Inflammatory macrophage treated with lipopolysaccharide for 1 hour (primary cell): ENCODE data around the gene GPC5.

ENCODE experiments used
- DNase-seq, 2 donors: peaks; one replicate each; pipeline ENCODE4 v3.0.0-alpha.2; 2020 to 2022

The GPC5 gene

DNA sequence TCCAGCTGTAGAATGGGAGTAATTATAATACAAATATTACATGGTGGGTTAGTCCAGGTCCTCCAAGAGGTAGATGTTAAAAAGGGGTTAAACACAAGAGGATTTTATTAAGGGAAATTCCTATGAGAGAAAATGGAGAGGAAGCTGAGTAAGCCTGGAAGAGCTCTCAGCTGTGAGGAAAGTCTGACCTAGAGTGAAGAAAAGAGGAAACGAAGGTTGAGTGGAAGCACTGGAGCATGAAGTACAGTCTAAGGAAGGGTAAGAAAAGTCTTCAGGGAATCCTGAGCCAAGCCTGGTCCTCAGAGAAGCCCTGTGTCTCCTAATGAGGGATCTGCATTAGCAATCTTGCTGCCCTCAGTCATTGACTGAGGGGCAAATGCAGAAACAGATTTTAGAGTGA, 506.2 kb downstream of the GPC5 start:
- peak in 1 of 2 donors; percentile 3 for DNase-seq

DNA sequence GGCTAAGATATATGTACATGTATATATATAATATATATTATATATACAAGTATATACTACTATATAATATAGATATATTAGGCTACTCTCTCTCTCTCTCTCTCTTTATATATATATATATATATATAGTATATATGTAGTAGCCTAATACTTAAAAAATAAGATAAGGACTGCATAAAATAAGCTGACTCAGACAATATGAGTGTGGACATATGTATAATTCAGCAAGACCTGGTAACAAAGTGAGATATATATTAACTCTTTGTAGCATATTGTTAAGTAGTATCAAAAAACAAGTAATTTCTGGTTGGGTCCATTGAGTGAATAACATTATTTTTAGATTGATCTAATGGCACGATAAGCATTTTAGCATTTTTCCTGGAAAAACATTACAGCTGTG, 509.0 kb downstream of the GPC5 start:
- no peak for DNase-seq

DNA sequence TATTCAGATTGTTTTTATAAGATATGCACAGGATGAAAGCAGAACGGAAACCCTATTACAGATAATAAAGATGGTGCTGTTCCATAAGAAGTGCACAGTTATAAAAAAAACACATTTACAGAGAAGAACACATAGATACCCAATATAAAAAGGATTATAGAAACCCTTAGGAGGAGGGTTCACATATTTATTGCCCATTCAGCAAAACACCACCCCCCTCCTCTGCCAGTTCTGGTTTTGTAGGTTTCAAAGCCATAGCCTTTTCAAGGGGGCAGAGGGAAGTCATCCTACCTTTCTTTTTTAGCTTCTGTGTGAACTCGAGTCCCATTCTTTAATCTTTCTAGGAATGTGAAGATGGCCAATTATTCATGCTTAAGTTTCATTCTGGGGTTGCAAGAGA, 511.2 kb downstream of the GPC5 start:
- DNase-seq = no peak

DNA sequence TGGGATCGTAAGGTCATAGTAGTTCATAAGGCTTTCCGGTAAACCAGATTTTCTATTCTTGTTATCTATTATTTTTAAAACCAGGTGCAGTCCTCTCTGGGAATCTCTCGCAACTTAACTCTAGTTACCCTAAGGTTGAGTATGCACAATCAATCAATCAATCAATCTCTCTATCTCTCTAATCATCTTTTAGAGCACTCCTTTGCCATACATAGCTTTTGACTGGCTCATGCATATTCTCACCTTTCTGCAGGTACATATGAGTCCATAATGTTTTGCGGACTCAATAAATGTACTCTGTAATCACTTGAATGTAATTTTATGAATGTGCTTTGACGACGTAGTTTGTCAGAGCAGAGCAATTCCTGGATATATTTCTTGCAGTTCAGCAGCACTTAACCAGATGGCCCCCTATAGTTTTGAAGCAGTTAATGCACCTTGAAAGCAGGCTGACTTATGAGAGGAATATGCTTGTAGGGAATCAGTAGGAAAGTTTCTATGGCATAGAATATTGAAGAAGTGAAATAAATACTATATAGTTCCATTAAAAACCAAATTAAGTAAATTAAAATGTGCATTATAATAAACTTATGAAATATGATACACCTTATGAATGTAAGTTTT, 524.7 kb downstream of the GPC5 start:
- DNase-seq = no peak

DNA sequence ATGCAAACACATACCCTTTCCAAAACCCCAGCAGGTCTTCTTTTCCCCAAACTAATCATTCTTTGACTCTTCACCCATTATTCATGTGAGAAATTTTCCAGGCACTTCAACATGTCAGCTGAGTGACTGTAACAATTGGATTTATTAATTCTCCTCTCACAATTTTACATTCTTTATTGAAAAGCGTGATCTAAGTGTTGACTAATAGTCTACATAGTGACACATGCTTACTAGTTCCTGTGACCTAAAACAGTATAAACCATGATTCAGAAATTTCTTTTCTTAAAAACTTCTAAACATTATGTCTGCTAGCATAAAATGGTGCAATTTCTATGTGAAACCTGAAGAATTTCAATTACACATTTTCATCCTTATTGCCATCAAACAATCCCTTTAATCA, 532.3 kb downstream of the GPC5 start:
- no peak for DNase-seq

DNA sequence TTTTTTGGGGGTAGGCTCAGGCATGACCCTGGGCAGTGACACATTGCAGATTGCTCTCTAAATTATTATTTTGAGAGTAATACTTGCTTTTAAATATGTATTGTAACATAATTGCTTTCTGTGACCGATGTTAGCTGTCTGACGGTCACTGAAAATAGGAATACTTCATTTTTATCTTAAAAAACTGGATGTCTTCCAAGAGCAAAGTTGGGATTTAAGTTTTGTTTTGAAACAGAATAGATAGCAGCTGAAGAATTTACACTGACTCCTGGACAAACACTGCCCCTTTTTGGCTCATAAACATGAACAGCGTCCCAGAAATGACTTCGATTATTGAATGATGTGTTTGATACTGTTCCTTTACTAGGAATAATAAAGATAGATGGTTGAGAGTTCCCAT, 535.9 kb downstream of the GPC5 start:
- no peak for DNase-seq

DNA sequence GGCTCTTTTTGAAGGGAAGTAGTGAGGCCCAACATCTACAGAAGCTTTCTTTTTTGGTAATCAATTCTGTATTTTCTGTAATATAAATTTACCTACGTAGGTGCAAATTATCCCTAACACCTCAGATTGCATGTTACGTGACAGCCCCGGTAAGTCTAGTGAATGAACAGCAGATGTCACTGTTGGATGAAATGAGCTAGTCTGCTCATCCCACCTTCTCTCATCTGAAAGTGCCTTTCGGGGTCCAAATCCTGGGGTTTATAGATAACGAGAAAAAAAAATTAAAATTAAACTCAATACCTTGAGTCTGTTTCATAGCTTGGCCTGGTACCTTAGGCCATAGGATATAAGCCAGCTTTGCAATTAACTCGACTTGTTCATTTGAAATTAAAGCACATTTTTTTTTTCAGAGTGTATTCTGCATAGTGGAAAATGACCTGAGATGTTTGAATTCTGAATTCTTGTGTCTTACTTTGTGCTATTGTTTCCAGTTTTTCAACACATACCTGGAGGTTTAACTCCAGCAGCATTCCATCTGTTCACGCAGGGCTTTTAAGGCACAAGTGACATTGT, 548.2 kb downstream of the GPC5 start:
- no peak for DNase-seq

DNA sequence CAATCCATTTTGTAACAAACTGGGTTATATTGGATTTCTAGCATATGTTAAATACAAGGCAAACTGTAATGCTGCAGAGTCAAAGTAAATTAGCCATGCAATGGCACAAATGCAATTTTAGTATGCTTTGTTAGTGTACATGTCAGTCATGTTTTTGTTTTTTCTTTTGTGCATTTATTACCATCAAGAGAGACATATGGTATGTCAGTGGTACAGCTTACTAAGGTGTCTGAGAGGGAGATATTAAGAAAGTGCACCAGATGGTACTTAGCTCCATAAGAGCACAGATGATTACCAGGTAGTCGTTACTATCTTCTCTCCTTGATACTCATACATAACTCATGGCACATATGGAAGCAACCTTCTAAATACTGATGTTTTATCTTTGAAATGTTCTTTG, 550.3 kb downstream of the GPC5 start:
- no peak for DNase-seq

DNA sequence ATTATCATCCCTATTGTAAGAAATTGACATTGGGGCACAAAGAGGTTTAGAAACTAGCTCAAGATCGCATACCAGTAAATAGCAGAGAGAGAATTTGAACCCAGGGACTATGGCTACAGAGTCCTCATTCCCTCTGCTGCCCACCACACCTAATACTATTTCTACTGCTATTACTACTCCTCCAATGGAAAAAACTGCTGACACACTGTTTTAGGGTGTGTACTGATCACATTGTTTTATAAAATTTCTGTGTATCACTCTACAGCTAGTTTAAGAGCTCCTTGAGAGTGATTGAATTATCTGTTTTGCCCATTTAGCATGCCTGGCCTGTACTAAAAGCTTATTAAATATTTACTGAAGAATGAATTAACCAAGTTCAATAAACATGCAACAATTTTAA, 552.4 kb downstream of the GPC5 start:
- DNase-seq = no peak

DNA sequence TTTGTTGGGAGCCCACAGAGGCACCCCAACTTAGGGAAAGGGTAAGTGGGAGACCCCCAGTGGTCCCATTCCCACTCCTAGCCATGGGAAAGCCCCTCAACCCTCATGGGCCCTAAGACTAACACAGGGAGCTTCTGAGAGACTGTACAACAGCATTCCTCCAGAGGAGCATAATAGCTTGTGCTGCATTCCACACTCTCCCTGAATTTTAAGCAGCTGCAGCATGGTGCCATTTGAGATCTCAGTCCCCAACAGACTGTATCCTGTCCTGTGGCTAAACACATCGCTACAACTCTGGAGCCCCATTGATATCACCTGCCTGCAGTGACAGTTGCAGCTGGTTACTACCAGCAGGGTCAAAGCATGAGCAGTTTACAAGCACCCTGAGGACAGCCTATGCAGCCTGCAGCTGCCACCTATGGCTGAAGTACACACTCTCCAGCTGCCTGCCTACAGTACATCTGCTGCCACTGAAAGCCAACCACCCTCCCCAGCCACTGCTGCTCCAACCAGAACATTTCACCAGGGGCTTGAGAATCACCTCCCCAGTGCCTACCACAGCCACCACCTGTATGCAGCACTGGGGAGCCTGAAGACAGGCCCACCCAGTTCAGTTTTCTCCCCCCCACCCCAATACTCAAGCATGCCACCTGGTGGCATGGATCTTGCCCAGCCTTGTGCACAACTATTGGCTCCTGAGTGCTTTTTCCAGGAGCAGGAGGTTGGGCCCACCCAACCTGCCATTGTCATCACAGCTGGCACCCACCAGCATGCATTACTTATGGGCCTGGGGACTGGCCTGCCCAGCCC, 557.3 kb downstream of the GPC5 start:
- DNase-seq = no peak

DNA sequence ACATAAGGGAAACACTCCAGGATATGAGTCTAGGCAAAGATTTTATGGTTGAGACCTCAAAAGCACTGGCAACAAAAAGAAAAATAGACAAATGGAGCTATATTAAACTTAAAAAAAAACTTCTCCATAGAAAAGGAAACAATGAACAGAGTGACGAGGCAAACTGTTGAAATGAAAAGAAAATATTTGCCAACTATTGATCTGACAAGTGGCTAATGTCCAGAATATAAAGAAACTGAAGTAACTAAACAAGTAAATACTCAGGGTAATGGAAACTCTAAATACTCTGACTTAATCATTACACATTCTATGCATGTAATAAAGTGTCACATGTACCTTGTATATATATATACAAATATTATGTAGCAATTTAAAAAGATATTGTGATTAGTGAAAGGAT, 562.5 kb downstream of the GPC5 start:
- no peak for DNase-seq

DNA sequence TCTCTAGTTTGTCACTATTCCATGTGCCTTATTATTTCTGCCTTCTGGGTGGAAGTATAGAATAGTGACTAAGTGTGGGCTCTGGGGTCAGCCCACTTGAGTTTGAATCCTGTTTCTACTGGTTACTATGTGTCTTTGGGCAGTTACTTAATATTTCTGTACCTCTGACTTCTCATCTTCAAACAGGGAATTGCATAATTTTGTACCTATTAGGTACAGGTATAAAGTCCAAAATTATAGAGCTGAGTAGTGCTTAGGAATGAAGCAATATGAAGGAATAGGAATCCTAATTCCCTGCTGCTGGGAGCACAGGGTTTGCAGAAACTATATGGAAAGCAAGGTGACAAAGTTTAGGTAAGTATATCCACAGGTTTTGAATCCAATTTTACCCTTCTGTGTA, 564.5 kb downstream of the GPC5 start:
- DNase-seq = no peak

DNA sequence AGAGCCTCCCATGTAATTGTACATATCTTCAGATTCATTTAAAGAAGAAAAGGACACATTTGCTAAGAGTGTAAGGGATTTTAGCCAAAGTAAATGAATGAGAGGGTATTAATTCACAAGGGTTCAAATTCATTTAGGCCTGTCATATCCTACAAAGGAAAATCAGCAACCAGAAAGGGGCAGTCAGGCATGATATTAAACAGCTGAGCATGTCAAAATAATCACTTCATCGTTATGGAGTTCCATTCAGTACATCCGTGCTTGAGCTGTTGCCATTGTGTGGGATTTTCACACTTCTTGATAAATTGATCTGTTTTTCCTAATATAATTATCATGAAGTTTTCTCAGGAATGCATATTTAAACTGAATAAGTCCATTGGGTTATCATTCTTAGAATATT, 567.1 kb downstream of the GPC5 start:
- no peak for DNase-seq

DNA sequence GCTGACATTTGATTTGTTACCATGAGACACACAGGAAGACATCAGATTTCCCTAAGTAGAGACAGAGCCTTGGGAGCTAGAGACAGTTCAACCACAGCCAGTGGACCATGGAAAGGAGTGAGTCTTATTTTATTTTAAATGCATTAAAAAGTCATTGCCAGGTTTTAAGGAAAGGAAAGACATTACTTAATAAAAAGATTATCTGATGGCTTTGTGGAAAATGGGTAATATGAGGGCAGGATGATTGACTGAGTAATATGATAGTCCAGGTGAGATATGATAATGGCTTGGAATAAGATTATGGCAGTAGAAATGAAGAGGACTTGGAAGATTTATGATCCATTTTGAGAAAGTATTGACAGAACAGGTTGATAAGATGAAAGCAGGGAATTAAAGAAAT, 580.1 kb downstream of the GPC5 start:
- no peak for DNase-seq

DNA sequence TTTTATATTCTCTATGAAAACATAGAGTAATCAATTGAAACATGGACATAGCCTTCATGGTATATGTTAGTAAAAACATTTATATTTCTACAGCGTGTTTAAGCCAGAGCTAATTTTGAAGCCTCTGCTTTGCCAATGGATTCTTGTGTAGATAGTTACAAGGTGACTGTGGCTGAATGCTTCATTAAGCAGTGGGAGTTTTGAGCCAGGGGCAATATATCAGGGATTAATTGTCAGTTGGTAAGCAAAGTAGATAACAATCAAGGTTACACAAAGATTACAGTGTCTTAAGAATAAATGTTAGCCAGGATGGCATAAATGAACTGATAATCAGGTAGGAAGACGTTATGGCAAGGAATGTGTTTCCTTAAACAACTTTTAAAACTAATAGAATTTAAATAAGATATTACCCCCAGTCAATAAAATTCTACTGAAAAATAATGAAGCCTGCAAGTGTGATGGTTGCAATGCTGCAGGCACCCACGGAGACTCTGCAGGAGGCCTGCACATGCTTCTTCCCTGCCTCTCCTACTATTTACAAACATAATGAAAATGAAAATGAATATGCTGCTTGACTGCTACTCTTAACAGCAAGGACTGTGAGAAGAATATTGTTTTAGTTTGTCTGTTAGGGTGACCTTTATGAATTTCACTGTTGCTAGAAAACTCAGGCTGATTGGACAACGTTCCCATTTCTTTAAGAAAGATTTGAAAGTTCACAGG, 588.5 kb downstream of the GPC5 start:
- no peak for DNase-seq

DNA sequence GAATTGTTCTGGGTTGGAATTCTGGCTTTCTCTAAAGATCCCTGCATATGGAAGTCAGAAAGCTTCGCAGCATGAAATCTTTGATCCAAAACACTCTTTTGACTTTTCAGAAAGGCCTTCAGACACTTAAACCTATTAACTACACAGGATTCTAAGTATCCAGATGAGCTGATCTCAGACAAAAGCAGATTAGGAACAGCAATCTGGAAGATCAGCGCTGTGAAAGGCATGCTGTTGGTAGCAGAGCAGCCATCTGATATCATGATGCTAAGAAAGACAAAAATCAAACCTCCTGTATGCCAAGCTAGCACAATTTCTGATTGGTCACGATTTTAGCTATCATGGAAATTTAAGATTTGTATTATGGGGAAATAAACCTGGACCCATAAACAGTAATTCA, 589.9 kb downstream of the GPC5 start:
- DNase-seq = no peak

DNA sequence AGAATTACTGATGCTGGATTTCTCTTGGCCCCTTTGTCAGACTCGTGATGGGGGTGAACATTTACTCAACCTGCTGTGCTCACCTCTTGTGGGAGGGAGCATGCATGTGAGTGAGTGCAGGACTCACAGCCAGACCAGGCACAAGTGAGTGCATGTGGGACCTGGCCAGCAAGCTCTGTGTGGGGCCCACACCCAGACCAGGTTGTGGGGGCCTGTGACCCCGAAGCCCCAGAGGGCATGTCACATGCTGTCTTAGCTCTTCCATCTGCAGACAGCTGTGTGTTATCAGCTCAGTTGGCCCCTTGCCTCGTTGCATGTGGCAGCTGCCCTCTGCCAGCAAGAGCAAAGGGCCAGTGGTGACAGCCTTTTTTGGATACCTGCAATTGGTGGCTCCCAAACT, 614.4 kb downstream of the GPC5 start:
- no peak for DNase-seq

DNA sequence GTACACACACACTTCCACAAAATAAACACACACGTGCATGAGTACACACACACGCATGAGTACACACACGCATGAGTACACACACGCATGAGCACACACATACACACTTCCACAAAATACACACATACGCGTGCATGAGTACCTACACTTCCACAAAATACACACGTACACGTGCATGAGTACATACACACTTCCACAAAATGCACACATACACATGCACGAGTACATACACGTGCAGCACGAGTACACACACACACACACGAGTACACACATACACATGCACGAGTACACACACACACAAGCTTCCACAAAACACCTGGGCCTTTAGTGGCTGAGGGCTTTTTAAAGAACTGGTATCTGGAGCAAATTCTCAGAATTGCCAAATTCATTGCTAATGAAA, 619.3 kb downstream of the GPC5 start:
- DNase-seq = no peak

DNA sequence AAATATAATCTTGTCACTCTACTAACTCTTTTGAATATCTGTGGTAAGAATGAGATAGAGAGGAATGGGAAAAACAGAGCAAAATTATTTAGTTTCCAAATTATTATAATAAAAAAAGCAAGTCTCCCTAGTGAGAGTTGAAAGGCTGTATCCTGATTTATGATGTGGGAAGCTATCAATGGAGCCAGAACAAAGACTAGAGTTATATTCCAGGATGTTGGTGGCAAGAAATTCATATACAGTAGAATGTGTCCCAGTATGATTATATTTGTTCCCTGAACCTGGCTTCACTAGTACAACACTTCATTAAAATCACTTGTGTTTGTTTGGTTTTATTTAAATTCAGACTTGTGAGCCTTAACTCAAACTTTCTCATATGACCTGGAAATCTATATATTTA, 630.3 kb downstream of the GPC5 start:
- no peak for DNase-seq

DNA sequence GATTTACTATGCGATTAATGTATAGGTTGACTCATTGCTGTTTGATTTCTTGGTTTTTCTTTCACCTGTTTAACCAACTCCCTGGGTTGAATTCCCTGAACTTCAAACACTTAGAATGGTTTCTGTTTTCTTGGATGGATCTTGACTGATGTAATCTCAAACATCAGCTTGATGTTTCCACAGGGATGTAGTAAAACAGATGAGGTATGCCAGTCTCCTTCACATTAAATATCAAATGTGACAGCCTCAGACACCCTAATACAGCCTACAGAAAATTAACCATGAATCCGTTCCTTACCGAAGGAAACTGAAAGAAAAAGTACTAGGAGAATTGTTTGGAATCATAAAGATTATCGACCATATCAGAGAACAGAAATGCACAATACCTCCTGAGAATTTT, 631.2 kb downstream of the GPC5 start:
- no peak for DNase-seq

DNA sequence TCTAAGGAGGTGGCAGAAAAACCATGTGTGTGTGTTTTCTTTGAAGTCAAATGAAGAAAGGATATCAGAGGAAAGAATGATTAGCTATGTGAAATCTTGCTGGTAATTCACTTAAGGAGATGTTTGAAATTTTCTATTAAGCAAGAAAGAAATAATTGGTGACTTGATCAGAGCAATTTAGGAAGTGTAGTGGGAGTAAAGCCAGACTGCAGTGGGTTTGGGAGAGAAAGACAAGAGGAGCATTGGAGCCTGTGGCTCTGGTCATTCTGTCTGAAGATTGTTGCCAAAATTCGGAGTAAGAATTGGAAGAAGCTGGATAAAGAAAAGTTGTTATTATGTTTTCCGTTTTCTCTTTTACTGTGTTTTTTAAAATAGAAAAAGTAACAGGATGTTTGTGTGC, 640.5 kb downstream of the GPC5 start:
- no peak for DNase-seq

DNA sequence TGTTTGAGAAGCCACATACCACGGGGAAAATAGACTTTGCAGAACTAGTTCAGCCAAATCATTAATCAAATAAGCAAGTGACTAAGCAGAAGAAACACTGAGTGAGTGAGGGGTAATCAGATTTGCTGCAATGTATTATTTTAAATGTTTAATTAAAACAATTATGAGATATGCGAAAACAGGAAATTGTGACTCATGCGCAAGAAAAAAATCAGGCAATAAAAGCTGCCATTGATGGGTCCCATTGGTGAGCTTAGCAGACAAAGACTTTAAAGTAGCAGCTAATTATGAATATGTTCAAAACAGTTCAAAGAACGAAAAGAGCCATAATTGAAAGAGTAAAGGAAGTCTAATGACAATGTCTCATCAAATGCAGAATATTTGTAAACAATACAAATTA, 644.1 kb downstream of the GPC5 start:
- DNase-seq = no peak

DNA sequence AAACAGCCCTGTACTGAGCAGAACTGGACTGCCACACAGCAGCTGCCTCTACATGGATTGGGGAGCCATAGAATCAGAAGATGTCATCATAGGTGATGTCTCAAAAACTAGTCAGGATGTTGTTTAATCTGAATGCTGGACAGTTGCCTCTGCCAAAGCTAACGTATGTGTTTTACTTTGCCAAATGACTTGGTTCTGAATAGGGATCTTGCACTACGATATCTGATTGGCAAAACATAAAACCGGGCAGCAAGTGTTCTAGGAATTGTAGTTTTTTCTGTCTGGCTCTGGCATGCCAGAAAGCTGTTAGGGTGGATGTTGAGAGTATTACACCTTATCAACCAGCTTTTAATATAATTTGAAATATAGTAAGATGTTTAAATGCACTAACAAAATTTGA, 645.9 kb downstream of the GPC5 start:
- no peak for DNase-seq

DNA sequence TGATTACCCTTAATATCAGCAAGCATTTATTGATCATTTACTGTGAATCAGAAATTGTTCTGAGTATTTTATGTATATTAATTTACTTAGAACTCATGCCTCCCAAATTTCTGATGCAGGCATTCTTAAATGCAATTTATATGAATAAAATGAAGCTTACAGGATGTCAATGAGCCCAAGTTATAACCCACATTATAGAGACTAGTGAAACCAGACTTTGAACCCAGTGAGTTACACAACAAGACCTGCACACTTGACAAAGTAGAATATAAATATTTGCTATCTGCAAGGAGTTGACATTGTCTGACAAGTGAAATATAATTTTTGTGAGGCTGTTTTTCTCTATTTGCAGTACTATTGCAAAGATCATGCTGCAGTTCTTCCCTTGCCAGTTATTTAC, 656.0 kb downstream of the GPC5 start:
- no peak for DNase-seq
